SK-N-DZ (cell line): ENCODE measurements around the gene PRX.

ENCODE experiments used
- small RNA-seq, 2 experiments: library from RNA; depleted of rRNA; stranded (forward); fragments of <200 nt; gene quantifications; one replicate each; pipeline ENCODE3, GENCODE V24; 2014

The PRX gene

Small RNA genes lying within 50 kb of the gene (small RNA-seq; reads per million reads assigned to genes)
- gene MIR6796 (0 reads per million in 2 experiments), gene RF00017 (0 reads per million in 2 experiments)
